NCI-H2029 (cell line): Measurements from ENCODE around the gene PRL.

Experiments used
- DNase-seq: peaks from one replicate; lab custom pipeline; 2025; lab: John Stamatoyannopoulos, UW

Gene PRL

DNA sequence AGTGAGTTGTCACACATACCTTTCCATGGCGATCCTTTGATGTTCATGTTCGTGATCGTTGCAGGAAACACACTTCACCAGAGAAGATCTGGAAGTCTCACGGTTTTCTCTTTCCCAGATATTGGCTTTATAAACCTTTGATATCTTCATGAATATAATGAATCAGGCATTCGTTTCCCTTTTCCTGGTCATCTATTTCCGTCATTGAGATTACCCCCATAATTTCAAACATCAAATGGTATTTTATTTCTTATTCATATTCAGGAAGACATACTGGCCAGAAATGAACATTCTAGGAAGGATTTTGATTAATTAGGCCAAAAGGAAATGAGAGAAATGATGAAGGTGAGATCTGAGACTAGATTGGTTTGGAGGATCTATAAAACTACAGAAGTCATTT is at the start of gene PRL:
Gene PRL (minus strand): TSS at position 101 of the 400 bp plus-strand sequence. CDS start 54 bp downstream, at position 47.
- DNase-seq: no peak

- no peak for DNase-seq
These were observed 47.0 kb upstream of the PRL start for GRCh38 chr6:22343864-22344263.

- DNase-seq: no peak
These were observed 37.9 kb upstream of the PRL start for GRCh38 chr6:22334778-22335177.

- no peak for DNase-seq
These were observed 37.0 kb upstream of the PRL start for GRCh38 chr6:22333802-22334201.

GRCh38 chr6:22332711-22333110 is 35.9 kb upstream of the PRL start:
- DNase-seq: no peak

DNA sequence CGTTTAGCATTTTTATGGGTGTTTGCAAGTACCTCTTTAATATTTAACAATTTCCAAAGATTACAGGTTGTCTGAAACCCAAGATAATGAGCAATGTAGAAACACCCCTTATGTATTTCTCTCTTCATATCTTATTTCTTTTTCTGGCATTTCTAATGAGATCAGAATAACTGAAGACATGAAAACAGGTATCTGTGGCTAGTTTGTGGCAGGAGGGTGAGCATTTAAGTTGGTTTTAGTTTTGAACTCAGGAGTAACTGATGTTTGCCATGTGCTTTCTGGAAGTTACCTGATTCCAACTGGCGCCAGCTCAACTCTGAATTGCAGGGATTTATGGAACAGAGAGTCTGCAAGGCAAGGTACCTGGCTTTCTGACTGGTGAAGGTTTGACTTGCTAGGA is 35.4 kb upstream of the PRL start:
- no peak for DNase-seq

DNA sequence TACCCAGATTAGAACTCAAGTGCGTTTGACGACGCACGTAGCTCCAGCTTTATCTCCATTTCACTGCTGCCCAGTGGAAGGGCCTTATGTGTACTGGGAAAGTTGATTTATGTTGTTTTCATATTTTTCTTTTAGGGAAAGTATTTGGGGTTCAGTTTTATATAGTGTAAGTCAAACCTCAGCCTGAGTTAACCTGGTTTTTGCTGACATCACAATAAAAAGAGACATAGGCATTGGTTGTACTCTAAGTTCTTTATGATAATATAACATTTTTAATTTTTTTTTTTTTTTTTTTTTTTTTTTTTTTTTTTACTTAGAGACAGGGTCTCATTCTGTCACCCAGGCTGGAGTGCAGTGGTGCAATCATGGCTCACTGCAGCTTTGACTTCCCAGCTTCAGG is 34.1 kb upstream of the PRL start:
- DNase-seq: no peak

- no peak for DNase-seq
These were observed 31.6 kb upstream of the PRL start for GRCh38 chr6:22328474-22328873.

- DNase-seq: no peak
These were observed 31.0 kb upstream of the PRL start for GRCh38 chr6:22327881-22328280.

GRCh38 chr6:22326500-22326899 is 29.7 kb upstream of the PRL start:
- no peak for DNase-seq

DNA sequence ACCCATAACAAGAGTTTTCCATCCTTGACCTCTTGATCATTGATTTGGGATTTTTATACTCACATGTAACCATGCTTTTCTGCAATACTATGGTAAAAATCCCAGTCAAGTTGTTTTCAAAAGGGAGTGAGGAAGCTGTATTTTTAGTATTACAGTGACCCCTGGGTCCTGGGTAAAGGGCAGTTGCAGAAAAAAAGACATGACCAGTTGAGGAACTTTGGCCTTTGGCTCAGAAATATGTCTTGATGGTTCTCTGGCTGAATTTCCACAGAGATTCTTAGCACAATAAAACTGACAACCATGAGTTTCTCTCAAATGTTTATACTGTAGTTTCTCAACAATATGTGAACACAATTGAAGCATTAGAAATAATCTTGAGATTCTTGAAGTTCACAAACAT is 28.6 kb upstream of the PRL start:
- DNase-seq: no peak

DNA sequence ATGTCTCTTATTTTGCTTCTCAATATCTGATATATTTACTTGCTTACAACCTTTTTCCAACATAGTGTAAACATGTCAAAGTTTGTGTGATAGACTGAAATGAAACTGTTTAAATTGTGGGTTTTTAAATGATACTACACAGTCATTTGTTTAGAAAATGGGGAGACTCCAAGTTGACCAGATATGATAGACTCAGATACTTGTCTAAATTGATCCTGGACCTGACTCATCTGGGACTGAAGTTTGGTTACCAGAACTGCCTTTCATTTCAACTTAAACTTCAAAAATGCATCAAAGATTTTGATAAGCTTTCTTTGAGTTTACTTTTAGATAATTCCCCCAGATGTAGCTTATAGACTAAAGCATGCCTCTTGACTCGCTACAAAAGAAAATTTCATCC is 27.0 kb upstream of the PRL start:
- DNase-seq: no peak

GRCh38 chr6:22322103-22323030 is 25.5 kb upstream of the PRL start:
- no peak for DNase-seq

- no peak for DNase-seq
These were observed 23.9 kb upstream of the PRL start for GRCh38 chr6:22320750-22321149.

DNA sequence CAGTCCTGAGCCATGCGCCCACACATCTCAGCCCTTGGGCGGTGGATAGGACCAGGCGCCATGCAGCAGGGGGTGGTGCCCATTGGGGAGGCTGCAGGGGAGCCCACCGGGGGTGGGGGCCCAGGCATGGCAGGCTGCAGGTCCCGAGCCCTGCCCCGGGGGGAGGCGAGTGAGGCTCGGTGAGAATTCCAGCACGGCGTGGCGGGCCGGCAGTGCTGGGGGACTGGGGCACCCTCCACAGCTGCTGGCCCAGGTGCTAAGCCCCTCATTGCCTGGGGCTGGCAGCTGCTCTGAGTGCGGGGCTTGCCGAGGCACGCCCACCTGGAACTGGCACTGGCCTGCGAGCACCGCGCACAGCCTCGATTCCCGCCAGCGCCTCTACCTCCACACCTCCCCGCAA is 21.6 kb upstream of the PRL start:
- no peak for DNase-seq

GRCh38 chr6:22313796-22314195 is 17.0 kb upstream of the PRL start:
- DNase-seq: no peak

GRCh38 chr6:22308939-22309338 is 12.1 kb upstream of the PRL start:
- DNase-seq: no peak

GRCh38 chr6:22306741-22307466 is 10.1 kb upstream of the PRL start:
- DNase-seq: no peak

- DNase-seq: no peak
These were observed 6.0 kb upstream of the PRL start for GRCh38 chr6:22302838-22303237.

- DNase-seq: no peak
These were observed 3.6 kb upstream of the PRL start for GRCh38 chr6:22300273-22300998.

DNA sequence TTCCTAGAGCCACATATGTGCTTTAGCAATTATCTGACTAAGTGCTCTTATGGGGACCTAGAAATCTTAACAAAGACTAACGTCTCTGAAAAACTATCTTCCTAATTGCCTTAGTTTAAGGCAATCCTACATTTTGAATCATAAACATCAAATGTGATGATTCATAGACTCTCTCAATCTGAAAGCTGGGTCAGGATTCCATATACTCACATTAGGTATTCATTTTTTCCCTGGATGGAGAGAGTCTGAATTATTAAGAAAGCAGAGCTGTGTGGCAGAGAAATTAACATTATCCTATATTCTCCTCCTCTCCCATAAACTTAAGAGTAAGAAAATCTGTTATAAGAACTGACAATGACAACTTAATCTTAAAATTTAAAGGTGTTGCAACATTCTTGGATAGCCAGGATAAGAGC is 1.6 kb upstream of the PRL start:
- DNase-seq: no peak

GRCh38 chr6:22296067-22296466 is 769 bp downstream of the PRL start:
- no peak for DNase-seq

DNA sequence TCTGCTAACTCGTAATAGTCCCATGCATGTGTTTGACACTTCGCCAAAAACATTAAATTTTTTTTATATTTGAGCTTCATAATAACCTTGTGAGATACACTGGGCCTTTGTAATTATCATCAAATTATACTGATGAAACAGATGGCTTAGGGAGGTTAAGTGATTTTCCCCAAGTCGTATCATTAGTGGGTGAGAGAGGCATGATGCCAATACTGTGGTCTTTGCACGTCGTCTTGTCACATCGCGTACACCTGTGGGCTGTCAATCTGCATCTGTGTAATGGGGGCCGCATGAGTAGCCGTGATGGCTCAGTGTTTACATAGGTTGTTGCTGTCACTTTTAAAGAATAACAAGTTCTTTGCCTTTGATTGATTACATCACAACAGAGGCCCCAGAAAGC is 1.7 kb downstream of the PRL start:
- DNase-seq: no peak
